Kidney (tissue), 14 donors: ENCODE results near the gene CCT2. TPM values are rescaled to one million over a fixed set of nuclear protein-coding genes. Genes with fewer than 3 reads are reported as not detected.
A peak's percentile ranks its signal among the peaks of the same experiment; 100 is the strongest.

Experiments used
- DNase-seq, 5 donors: peaks; one replicate each; pipeline ENCODE4 v3.0.0-alpha.2; 2013 to 2020
- FAIRE-seq: peaks from 2 replicates; lab custom pipeline; 2012; peaks lifted over from hg19 to GRCh38; lab: Jason Lieb, UNC
- H3K27ac ChIP-seq, 2 donors: one replicate each; pipeline ENCODE4 v1.7.0; 2013; ENCODE audit warnings: low read depth in 2 of 2, low read length in 2 of 2, inconsistent platforms in 1 of 2
- H3K27me3 ChIP-seq: one replicate; pipeline ENCODE4 v1.7.1; 2013; ENCODE audit warnings: low read length, inconsistent platforms; ENCODE audit not compliant: control insufficient read depth, insufficient read depth
- H3K36me3 ChIP-seq, 3 donors: one replicate each; pipeline versions ENCODE4 v1.7.0 to v1.7.1; 2013; ENCODE audit warnings: low read length in 3 of 3, control low read depth in 1 of 3, inconsistent platforms in 1 of 3; ENCODE audit not compliant: insufficient read depth in 3 of 3, control insufficient read depth in 2 of 3
- H3K4me1 ChIP-seq, 3 donors: one replicate each; pipeline versions ENCODE4 v1.7.0 to v1.7.1; 2013; ENCODE audit warnings: low read length in 3 of 3, inconsistent platforms in 1 of 3, low read depth in 1 of 3; ENCODE audit not compliant: control insufficient read depth in 2 of 3, insufficient read depth in 2 of 3
- H3K4me3 ChIP-seq, 3 donors: one replicate each; pipeline versions ENCODE4 v1.7.0 to v1.8.1; 2013; ENCODE audit warnings: low read length in 3 of 3, control low read depth in 1 of 3, inconsistent platforms in 1 of 3
- H3K9ac ChIP-seq, 3 donors: one replicate each; pipeline versions ENCODE4 v1.7.0 to v1.7.1; 2013; ENCODE audit warnings: low read length in 3 of 3, control low read depth in 1 of 3, inconsistent platforms in 1 of 3
- H3K9me3 ChIP-seq, 3 donors: one replicate each; pipeline versions ENCODE4 v1.7.0 to v1.7.1; 2013; ENCODE audit warnings: low read length in 3 of 3, control low read depth in 1 of 3, inconsistent platforms in 1 of 3; ENCODE audit not compliant: control insufficient read depth in 2 of 3, insufficient read depth in 1 of 3
- intact Hi-C: fragments of 100-400 bp; cut with DNase I; formaldehyde crosslinking; loops from one replicate; pipeline ENCODE4 v1.11.1; 2022
- polyA plus RNA-seq: library from polyadenylated mRNA; stranded (reverse); fragments of 350-450 nt; fragmentation: Illumina TruSeq; extraction: RNeasy Lipid Tissue Mini Kit (QIAGEN cat#74804); gene quantifications from one replicate; pipeline ENCODE4 v1.2.3, GENCODE V29; 2014; ENCODE audit warnings: low read depth, low replicate concordance; ENCODE audit not compliant: insufficient read depth
- total RNA-seq: library from RNA; stranded (reverse); fragmentation: NEBNext Ultra II Directional; extraction: Animal tissue kit (Norgen Biotek cat#: 25700); gene quantifications from one replicate; pipeline ENCODE4 v1.2.1, GENCODE V29; 2021
- TF ChIP-seq, protein P1 (sequence below): IDR thresholded peaks from 3 replicates; pipeline ENCODE4 v1.5.1; 2012; ENCODE audit warnings: mild to moderate bottlenecking, moderate library complexity, borderline replicate concordance; ENCODE audit not compliant: insufficient read depth; ENCODE audit errors: extremely low read depth
- donor health status: control.
- donor health status: control.
- donor health status: control.
- donor health status: control.
- donor health status: control.
- donor health status: DM: yes; HTN: yes; CAD: no.
- donor health status: Normal renal cell carcinoma (clear cell type).

CCT2 gene
- total and polyA plus RNA-seq, 2 donors from 2014 or later: 117 to 125 TPM

DNA sequence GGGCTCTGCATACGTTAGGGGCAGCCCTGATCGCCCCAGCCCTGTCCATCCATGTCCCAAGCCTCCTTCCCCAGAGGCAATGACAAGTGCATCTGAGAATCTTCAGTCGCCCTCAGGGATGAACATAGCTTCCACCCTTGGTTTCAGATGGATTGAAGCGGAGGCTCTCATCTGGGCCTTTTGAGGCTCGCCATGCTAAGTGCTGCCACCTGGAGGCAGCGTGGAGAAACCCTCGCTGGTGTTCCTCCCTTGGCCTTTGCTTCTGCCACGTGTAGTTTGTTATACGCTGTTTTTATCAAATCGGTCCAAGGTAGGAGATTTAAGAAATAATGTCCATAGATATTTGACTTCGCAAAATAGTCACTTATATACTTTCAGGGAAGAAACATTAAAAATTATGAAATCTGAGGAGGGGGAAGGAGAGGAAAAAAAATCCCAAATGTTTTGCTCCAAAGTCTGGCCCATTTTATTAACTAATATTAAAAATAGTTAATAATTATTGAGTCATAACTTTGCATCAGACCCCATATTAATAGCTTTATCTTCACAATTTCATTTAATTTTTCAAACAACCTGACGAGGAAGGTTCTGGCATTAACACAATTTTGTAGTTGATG is 54.2 kb downstream of the CCT2 start:
- H3K27ac ChIP-seq: no peak overlapping the region
- H3K9ac ChIP-seq: no peak overlapping the region
- TF ChIP-seq, protein P1, sequence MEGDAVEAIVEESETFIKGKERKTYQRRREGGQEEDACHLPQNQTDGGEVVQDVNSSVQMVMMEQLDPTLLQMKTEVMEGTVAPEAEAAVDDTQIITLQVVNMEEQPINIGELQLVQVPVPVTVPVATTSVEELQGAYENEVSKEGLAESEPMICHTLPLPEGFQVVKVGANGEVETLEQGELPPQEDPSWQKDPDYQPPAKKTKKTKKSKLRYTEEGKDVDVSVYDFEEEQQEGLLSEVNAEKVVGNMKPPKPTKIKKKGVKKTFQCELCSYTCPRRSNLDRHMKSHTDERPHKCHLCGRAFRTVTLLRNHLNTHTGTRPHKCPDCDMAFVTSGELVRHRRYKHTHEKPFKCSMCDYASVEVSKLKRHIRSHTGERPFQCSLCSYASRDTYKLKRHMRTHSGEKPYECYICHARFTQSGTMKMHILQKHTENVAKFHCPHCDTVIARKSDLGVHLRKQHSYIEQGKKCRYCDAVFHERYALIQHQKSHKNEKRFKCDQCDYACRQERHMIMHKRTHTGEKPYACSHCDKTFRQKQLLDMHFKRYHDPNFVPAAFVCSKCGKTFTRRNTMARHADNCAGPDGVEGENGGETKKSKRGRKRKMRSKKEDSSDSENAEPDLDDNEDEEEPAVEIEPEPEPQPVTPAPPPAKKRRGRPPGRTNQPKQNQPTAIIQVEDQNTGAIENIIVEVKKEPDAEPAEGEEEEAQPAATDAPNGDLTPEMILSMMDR: peak; percentile 73
- no peak for FAIRE-seq
- no peaks in the 10 kb centered on the region for H3K36me3 ChIP-seq
- H3K4me3 ChIP-seq: no peak overlapping the region
- no peaks in the 10 kb centered on the region for H3K4me1 ChIP-seq
- H3K9me3 ChIP-seq: no peaks in the 10 kb centered on the region
- intact Hi-C loops: no loop called here
- DNase-seq: peak; percentile 56 to 82 (median 69)
- no peaks in the 10 kb centered on the region for H3K27me3 ChIP-seq

DNA sequence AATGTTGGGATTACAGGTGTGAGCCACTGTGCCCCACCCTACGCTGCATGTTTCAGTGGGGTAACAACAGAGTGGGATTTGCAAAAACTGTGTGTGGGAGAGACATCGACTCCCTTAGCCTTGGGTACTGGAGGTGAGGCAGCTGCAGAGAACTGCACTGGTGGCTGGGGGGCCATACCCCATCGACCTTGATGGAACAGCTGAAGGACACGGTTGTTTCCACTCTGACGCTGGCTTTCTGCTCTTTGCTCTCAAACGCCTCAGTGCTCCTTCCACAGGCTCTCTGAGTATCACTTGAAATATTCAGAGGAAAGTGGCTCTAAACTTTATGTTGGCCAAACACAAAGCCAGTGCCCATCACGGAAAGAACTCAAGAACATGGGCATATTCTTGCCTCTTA is 56.3 kb downstream of the CCT2 start:
- H3K9ac ChIP-seq: no peak overlapping the region
- intact Hi-C loops: no loop called here
- no peaks in the 10 kb centered on the region for H3K4me1 ChIP-seq
- FAIRE-seq (no peak), DNase-seq (no peak)
- H3K9me3 ChIP-seq: no peaks in the 10 kb centered on the region
- H3K36me3 ChIP-seq: no peaks in the 10 kb centered on the region
- TF ChIP-seq, protein P1: no peak
- H3K4me3 ChIP-seq: no peak overlapping the region
- H3K27ac ChIP-seq: no peak overlapping the region
- H3K27me3 ChIP-seq: no peaks in the 10 kb centered on the region

DNA sequence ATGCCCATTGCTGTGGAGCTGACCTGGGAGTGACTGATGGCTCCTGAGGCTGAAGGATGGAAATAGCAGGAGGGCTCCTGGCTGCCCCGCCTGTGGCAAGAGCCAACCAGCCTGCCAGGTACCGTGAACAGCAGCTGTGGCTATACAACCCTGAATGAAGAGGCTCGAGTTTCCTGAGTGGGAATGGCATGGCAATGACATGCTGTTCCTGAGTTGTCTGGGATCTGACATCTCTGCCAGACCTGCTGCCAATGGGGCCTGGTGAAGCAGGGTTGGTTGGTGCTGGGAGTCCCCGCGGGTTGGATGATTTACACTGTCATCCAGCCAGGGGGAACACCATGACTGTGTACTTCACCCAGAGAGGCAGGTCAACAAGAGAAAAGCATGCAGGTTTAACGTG is 57.3 kb downstream of the CCT2 start:
- FAIRE-seq: no peak
- no peaks in the 10 kb centered on the region for H3K9me3 ChIP-seq
- H3K27ac ChIP-seq: no peak overlapping the region
- no peaks in the 10 kb centered on the region for H3K27me3 ChIP-seq
- TF ChIP-seq, protein P1: no peak
- H3K36me3 ChIP-seq: no peaks in the 10 kb centered on the region
- H3K9ac ChIP-seq: no peak overlapping the region
- H3K4me3 ChIP-seq: no peak overlapping the region
- intact Hi-C loops: no loop called here
- DNase-seq: peak in 1 of 5 donors; percentile 31
- H3K4me1 ChIP-seq: no peaks in the 10 kb centered on the region

DNA sequence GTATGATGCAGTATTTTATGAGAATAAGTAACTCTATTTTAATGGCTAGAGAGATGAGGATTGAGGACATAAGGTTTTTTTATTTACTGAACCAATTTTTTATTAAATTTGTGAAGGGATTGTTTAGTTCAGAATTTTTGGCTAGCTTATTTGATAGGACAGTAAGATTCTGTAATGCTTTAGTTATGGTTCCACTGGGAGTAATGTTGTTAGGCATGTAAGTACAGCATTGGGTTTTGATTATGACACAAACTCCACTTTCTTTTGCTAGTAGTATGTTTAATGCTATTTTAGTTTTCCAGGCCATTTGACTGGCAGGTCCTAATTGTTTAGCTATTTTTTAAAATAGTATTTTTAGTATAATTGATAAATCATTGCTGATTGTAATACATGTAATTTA is 59.3 kb downstream of the CCT2 start:
- intact Hi-C loops: no loop called here
- H3K36me3 ChIP-seq: no peaks in the 10 kb centered on the region
- TF ChIP-seq, protein P1: no peak
- H3K27me3 ChIP-seq: no peaks in the 10 kb centered on the region
- no peak for FAIRE-seq
- no peaks in the 10 kb centered on the region for H3K9me3 ChIP-seq
- DNase-seq: no peak
- no peak overlapping the region for H3K4me3 ChIP-seq
- H3K27ac ChIP-seq: no peak overlapping the region
- H3K4me1 ChIP-seq: no peaks in the 10 kb centered on the region
- no peak overlapping the region for H3K9ac ChIP-seq
